ENCODE measurements around the gene CD164.

CD164 gene

GRCh38 chr6:109389650-109390274 is 7.5 kb upstream of the CD164 start:
- Mint-ChIP-seq H3K4me3 (no peak overlapping the region), H3K9me3 (no peaks in the 10 kb centered on the region), H3K4me1 (ENCODE audit: low read depth) (peaks cover 26% of the 10 kb centered on the region), H3K27me3 (ENCODE audit: low read depth) (peaks cover 3% of the 10 kb centered on the region), H3K27ac (no peak overlapping the region), H3K36me3 (ENCODE audit: low read depth) (no peaks in the 10 kb centered on the region)
- DNase-seq (ENCODE audit: low spot score): no peak

DNA sequence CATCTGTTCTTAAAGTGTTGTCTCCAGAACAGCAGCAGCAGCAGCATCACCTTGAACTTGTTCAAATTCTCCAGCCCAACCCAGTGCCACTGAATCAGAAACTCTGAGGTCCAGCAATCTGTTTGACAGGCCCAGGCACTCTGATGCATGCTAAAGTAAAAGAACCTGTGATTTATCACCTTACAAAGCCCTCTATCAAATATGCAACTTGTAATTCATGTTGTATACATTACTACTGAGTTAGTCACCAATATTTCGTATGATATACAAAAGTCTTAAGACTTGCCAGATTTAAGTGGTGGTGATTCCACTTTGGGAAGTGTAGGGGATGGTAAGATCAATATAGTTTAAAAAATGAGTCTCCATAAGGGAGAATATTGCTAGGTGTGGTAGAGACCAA is 6.0 kb upstream of the CD164 start:
- Mint-ChIP-seq H3K9me3 (no peaks in the 10 kb centered on the region), H3K4me1 (ENCODE audit: low read depth) (peaks cover 34% of the 10 kb centered on the region), H3K36me3 (ENCODE audit: low read depth) (no peaks in the 10 kb centered on the region), H3K4me3 (no peak overlapping the region), H3K27ac (no peak overlapping the region), H3K27me3 (ENCODE audit: low read depth) (peaks cover 3% of the 10 kb centered on the region)
- DNase-seq (ENCODE audit: low spot score): no peak

DNA sequence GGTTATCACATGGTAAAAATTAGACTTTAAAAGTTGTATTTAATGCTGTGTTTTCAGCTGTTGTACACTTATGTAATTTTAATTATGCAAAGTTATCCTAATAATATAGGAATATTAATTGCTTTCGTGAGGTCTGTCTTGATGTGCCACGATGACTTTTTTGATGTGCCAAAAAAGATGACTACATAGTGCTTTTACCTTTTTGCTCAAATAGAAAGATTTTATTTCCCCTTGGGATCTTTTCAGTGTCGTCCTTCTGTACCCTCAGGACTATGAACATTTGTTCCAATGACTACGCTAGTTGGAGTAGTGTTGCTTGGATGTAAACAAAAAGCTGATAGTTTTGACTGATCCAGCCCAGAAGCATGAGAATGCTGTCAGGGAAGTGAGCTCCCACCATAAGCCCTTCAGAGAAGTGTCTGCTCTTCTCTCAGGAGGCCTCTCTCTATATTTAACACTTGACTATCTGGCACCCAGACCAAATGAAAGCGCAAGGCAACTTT is 1.2 kb upstream of the CD164 start:
- DNase-seq (ENCODE audit: low spot score): no peak
- Mint-ChIP-seq H3K4me3 (peak overlapping the region; percentile 97), H3K4me1 (ENCODE audit: low read depth) (peaks cover 31% of the 10 kb centered on the region), H3K9me3 (no peaks in the 10 kb centered on the region), H3K27ac (peak overlapping the region; percentile 97), H3K27me3 (ENCODE audit: low read depth) (no peaks in the 10 kb centered on the region), H3K36me3 (ENCODE audit: low read depth) (peaks cover 21% of the 10 kb centered on the region)

DNA sequence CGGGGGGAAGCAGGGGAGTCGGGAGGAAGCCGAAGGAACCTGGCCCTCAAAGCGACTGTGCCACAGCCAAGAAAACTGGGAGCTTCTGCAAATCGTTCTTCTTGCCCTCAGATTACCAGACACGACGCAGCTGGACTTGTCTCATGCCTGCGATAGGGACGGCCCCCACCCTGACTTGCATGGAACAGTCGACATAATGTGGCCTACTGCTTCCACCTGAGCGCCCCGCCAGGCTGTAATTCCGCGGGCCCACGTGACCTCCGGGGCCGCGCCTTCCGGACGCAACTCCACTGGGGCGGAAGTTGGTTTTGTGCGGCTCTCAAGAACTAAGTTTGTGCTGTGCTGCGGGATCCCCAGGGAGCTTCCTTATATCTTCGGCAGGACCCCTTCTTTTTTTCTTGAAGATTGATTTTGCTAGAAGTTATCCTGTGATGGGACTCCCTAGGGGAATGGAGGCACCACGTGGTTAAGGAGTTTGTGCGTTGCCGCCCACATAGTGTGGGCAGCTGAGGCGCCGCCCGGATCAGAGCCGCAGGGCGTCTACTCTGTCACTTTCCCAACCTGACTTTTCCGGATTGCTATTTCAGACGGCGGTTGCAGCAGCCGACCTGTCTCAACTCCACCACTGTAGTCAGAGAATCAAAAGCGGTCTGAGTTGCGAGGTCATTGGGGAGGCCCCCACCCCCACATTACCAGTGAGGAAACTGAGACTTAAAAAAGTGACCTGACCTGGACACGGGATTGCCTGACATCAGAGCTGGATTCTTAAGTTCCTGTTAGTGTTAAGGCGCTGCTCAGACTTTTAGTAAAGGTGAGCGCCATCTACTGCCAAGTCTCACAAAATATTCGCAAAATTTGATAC is 540 bp upstream of the CD164 start:
- Mint-ChIP-seq H3K27me3 (ENCODE audit: low read depth) (no peaks in the 10 kb centered on the region), H3K4me1 (ENCODE audit: low read depth) (peaks cover 35% of the 10 kb centered on the region), H3K27ac (peak overlapping the region; percentile 97), H3K4me3 (peak overlapping the region; percentile 97), H3K9me3 (no peaks in the 10 kb centered on the region), H3K36me3 (ENCODE audit: low read depth) (peaks cover 28% of the 10 kb centered on the region)
- DNase-seq (ENCODE audit: low spot score): peak; percentile 93

DNA sequence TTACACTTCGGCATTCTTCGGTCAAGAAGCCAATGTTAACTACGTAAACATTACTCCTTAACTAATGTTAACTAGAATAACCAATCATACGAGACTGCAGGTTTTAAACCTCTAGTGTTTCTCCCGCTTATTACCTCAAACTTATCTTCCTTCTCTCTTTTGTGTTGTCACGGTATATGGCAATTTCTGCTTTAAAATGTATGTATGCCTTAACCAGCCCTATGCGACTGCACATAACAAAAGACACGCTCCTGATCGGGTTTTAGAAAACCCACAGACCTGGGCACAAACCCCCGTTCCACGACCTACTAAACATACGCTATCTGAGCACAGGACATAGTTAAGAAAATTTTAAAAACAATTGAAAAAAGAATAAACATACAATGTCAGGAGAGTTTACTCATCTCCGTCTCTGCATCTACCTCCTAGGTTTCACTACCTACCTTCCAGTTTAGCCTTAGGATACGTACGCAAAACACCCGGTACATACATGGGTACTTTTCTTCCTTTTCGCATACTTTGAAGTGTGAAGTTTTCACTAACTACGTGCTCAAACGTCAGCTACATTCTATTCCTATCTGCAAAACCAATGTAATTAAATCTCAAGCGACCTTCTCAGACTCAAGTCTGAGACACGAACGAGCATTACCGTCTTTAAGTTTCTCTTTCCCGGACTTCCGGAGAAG is 1.1 kb downstream of the CD164 start:
- Mint-ChIP-seq H3K4me1 (ENCODE audit: low read depth) (peaks cover 43% of the 10 kb centered on the region), H3K36me3 (ENCODE audit: low read depth) (peaks cover 43% of the 10 kb centered on the region), H3K4me3 (peak overlapping the region; percentile 95), H3K27ac (peak overlapping the region; percentile 94), H3K27me3 (ENCODE audit: low read depth) (no peaks in the 10 kb centered on the region), H3K9me3 (no peaks in the 10 kb centered on the region)
- DNase-seq (ENCODE audit: low spot score): no peak

DNA sequence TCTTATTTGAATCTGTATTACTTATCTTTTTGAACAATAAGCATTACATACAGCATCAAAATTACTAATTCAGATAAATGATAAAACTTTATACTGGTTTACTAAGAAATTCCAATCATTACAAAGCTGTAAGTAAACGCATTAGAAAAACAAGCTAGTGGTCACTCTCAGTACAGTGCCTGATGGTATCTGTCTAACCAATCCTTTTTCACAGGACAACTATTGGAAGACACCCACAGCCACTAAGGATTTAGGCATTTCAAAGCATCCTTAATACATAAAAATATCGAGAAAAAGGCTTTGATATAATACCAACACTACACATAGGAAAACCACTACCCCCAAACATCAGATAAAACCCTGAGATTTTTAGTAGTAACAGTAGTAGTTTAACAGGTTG is 2.6 kb downstream of the CD164 start:
- no peak for DNase-seq (ENCODE audit: low spot score)
- Mint-ChIP-seq H3K27me3 (ENCODE audit: low read depth) (no peaks in the 10 kb centered on the region), H3K4me1 (ENCODE audit: low read depth) (peaks cover 44% of the 10 kb centered on the region), H3K27ac (peak overlapping the region; percentile 71), H3K4me3 (peak overlapping the region; percentile 95), H3K36me3 (ENCODE audit: low read depth) (peaks cover 55% of the 10 kb centered on the region), H3K9me3 (no peaks in the 10 kb centered on the region)

- H3K27ac Mint-ChIP-seq: peak overlapping the region; percentile 46
- no peaks in the 10 kb centered on the region for H3K27me3 Mint-ChIP-seq (ENCODE audit: low read depth)
- H3K4me1 Mint-ChIP-seq (ENCODE audit: low read depth): peaks cover 51% of the 10 kb centered on the region
- no peaks in the 10 kb centered on the region for H3K9me3 Mint-ChIP-seq
- DNase-seq (ENCODE audit: low spot score): no peak
- H3K36me3 Mint-ChIP-seq (ENCODE audit: low read depth): peaks cover 71% of the 10 kb centered on the region
- H3K4me3 Mint-ChIP-seq: peak overlapping the region; percentile 57
Measured at GRCh38 chr6:109377717-109378116, 4.5 kb downstream of the CD164 start.

- Mint-ChIP-seq H3K9me3 (no peaks in the 10 kb centered on the region), H3K4me3 (peak overlapping the region; percentile 65), H3K27me3 (ENCODE audit: low read depth) (no peaks in the 10 kb centered on the region), H3K27ac (peak overlapping the region; percentile 86), H3K36me3 (ENCODE audit: low read depth) (peaks cover 83% of the 10 kb centered on the region), H3K4me1 (ENCODE audit: low read depth) (peaks cover 64% of the 10 kb centered on the region)
- DNase-seq (ENCODE audit: low spot score): no peak
Measured at GRCh38 chr6:109374326-109374892, 7.9 kb downstream of the CD164 start.

DNA sequence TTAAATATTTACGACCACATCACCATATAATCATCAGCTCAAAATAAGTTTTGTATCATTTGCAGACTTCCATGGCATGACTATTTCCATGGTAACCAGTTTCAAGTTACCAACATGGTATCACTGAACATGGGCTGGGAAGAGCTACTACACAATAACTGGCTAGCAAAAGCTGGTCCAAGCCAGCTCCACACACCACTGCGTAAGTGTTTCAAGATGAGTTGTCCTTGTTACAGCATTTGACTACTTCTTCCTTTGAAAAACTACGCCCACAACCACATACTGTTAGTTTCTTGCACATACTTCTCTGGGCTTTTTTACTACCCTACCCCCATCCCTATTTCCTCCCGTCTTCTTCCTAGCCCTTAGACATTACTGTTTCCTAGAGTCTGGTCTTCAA is 8.5 kb downstream of the CD164 start:
- H3K27me3 Mint-ChIP-seq (ENCODE audit: low read depth): no peaks in the 10 kb centered on the region
- peaks cover 82% of the 10 kb centered on the region for H3K36me3 Mint-ChIP-seq (ENCODE audit: low read depth)
- H3K4me3 Mint-ChIP-seq: peak overlapping the region; percentile 65
- peak; percentile 72 for DNase-seq (ENCODE audit: low spot score)
- H3K27ac Mint-ChIP-seq: peak overlapping the region; percentile 86
- peaks cover 58% of the 10 kb centered on the region for H3K4me1 Mint-ChIP-seq (ENCODE audit: low read depth)
- no peaks in the 10 kb centered on the region for H3K9me3 Mint-ChIP-seq

DNA sequence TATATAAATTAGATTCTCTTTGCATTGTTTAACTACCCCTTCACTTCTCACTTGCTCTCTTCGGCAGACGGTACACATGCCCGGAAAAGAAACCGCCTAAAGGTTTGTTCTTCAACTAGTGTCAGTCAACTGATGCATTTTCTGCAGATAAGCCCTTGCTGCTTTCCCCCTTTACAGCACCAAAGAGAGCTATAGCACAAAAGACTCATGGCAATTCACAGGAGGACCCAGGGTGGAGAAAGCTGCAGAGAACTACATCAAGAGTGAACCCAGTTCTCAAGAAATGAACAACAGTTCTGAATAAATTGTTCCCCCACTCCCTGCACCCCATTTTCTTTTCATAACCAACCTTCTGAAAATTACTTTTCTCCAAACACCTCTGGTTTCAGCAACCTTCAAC is 8.9 kb downstream of the CD164 start:
- peak; percentile 43 for DNase-seq (ENCODE audit: low spot score)
- Mint-ChIP-seq H3K27me3 (ENCODE audit: low read depth) (no peaks in the 10 kb centered on the region), H3K27ac (peak overlapping the region; percentile 86), H3K4me1 (ENCODE audit: low read depth) (peaks cover 58% of the 10 kb centered on the region), H3K4me3 (peak overlapping the region; percentile 65), H3K36me3 (ENCODE audit: low read depth) (peaks cover 84% of the 10 kb centered on the region), H3K9me3 (no peaks in the 10 kb centered on the region)

DNA sequence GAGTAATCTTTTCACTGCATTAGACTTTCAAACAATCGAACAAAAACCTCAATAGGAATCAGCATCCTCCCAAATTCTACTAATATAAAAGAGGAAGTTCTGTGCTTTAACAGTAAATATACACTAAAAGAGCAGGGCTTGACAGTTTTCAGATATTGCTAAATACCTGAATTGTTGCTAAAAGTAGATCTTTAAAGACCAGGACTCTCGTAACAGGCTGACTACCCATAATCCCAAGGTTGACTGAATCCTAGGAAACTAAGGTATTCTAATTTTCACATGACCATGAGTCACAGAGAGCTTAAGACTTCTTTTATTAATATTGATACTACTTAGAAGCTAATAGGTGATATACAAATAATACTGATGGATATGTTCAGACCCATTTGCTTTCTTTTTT is 10.1 kb downstream of the CD164 start:
- Mint-ChIP-seq H3K4me1 (ENCODE audit: low read depth) (peaks cover 53% of the 10 kb centered on the region), H3K36me3 (ENCODE audit: low read depth) (peaks cover 81% of the 10 kb centered on the region), H3K4me3 (peak overlapping the region; percentile 40), H3K27ac (peak overlapping the region; percentile 54), H3K27me3 (ENCODE audit: low read depth) (no peaks in the 10 kb centered on the region), H3K9me3 (no peaks in the 10 kb centered on the region)
- no peak for DNase-seq (ENCODE audit: low spot score)

DNA sequence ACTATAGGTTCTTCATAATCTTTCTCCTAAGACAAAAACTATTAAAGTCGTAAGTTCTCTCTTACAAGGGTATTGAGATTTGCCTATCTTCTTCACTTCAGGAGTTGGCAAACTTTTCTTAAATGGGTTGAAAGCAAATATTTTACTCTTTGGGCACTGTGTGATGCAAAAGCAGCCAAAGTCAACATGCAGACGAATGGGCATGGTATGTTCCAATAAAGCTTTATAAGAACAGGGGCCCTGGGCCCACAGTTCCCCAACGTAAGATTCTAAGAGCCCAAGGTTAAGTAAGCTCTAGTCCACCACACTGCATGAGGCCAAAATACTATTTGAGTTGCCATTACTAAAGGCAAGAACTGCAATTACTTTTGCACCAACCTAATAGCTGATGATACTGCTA is 11.5 kb downstream of the CD164 start:
- Mint-ChIP-seq H3K9me3 (no peaks in the 10 kb centered on the region), H3K36me3 (ENCODE audit: low read depth) (peaks cover 80% of the 10 kb centered on the region), H3K4me3 (no peak overlapping the region), H3K4me1 (ENCODE audit: low read depth) (peaks cover 50% of the 10 kb centered on the region), H3K27me3 (ENCODE audit: low read depth) (no peaks in the 10 kb centered on the region), H3K27ac (no peak overlapping the region)
- no peak for DNase-seq (ENCODE audit: low spot score)

- no peak for DNase-seq (ENCODE audit: low spot score)
- Mint-ChIP-seq H3K36me3 (ENCODE audit: low read depth) (peaks cover 77% of the 10 kb centered on the region), H3K9me3 (no peaks in the 10 kb centered on the region), H3K27ac (no peak overlapping the region), H3K27me3 (ENCODE audit: low read depth) (no peaks in the 10 kb centered on the region), H3K4me1 (ENCODE audit: low read depth) (peaks cover 49% of the 10 kb centered on the region), H3K4me3 (no peak overlapping the region)
Measured at GRCh38 chr6:109370336-109370735, 11.9 kb downstream of the CD164 start.

- Mint-ChIP-seq H3K9me3 (no peaks in the 10 kb centered on the region), H3K27ac (no peak overlapping the region), H3K27me3 (ENCODE audit: low read depth) (no peaks in the 10 kb centered on the region), H3K36me3 (ENCODE audit: low read depth) (peaks cover 76% of the 10 kb centered on the region), H3K4me3 (no peak overlapping the region), H3K4me1 (ENCODE audit: low read depth) (peaks cover 43% of the 10 kb centered on the region)
- no peak for DNase-seq (ENCODE audit: low spot score)
Measured at GRCh38 chr6:109369728-109370127, 12.5 kb downstream of the CD164 start.

All from T-helper 2 cell treated with Interferon-gamma antibody and Interleukin-4, amounts not matched to agents 5 μg/mL and 100 μg/mL, for 36 hours (primary cell).